ENCODE data around the gene SETSIP.
"Not testable (repeated sequence)": the region's sequence is repeated elsewhere in the genome, so short reads cannot be mapped to it uniquely, and the experiment has no call there.

SETSIP gene

GRCh38 chr1:92045766-92046495 is 29.3 kb downstream of the SETSIP start:
- no peak for DNase-seq (ENCODE audit: low spot score)

DNA sequence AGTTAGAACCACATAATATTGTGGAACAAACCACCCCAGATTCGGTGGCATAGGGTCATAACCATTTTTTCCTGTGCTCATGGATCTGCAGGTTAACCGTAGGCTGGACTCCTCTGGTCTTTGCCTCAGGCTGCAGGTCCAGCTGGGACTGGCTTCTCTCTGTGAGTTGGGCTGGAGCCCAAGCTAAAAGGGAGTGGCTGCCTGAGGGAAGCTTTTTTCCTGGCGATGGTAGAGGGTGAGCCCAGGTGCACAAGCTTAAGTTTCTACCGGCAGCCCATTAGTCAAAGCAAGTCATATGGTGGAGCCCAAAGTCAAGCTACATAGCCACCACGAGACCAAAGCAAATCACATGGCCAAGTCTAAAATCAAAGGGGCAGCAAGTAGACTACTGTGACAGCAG is 31.6 kb downstream of the SETSIP start:
- no peak for DNase-seq (ENCODE audit: low spot score)

DNA sequence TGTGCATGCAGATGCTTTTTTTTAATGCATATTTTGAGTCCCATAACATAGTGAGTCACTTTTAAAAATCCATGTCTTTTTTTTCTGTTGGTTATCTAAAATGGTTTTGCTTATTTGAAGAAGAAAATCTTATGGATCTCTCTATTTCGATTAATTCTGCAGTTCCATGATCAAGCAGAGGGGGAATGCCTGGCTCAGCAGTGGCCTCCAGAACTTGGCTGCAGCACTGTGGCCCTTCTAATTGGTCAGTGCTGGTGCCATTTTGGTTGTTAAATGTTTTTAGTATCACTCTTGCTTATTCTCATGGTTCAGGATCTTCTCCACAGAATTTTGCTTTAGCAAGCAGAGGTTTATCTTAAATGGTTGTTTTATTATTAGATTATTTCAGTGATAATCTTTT is 34.2 kb downstream of the SETSIP start:
- DNase-seq (ENCODE audit: low spot score) = no peak

GRCh38 chr1:92038695-92039346 is 36.4 kb downstream of the SETSIP start:
- no peak for DNase-seq (ENCODE audit: low spot score)

DNA sequence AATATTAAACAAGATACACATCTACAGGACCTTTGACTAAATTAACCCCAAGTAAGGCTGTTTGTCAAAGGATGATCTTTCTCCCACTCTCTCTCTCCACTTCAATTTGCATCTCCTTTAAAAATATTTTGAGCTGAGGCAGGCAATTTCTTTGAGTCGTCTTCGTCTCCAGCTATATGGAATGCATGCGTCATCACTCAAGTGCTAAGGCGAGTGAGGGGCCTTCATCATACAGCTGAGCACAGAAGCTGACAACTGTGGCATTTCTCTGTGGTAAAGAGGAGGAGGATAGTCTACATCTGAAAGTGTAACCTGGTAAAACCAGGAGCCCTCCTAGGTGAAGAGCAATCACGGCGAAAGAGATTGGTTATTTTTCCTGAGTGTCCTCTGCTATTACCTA is 37.8 kb downstream of the SETSIP start:
- DNase-seq (ENCODE audit: low spot score) = no peak

DNA sequence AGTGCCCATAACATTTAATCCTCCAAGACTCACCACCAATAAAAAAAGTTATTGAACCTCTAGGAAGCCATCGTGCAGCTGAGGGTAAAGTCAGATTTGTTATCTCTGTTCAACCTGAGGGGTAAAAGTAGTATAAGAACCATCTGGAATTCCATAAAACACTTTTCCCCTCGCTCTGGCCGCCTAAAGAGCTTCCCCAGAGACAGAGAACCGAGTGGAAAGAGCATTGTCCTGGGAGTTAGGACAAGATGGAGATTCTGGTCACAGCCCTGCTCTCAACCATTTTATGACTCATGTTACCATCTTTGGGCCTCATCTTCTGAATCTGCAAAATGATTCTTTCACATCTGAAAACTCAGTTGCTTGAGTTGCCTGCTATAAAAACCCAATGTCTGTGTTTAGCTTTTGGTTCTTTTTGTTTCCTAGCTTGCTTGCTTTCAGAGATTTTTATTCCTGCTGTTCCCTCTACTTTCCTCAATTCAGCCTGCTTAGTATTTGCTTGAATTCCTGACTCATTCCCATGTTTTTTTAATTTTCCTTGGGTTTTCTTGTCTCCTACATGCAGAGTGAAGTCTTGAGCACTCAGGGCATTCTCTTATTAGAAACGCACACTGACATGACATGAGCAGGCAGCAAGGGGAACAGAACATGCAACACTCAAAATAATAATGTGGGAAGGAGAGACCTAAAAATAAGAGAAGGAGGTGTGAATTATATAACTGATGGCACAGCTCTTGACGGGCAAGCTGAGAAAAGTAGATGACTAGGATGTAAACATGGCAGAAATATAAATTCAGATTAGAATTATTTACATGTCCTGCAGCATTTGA is 43.7 kb downstream of the SETSIP start:
- peak; percentile 44 for DNase-seq (ENCODE audit: low spot score)

GRCh38 chr1:92030656-92031107 is 44.5 kb downstream of the SETSIP start:
- DNase-seq (ENCODE audit: low spot score) = peak; percentile 96

- peak; percentile 51 for DNase-seq (ENCODE audit: low spot score)
Measured at GRCh38 chr1:92029241-92029922, 45.8 kb downstream of the SETSIP start.

GRCh38 chr1:92026806-92027205 is 48.4 kb downstream of the SETSIP start:
- DNase-seq (ENCODE audit: low spot score) = no peak

GRCh38 chr1:92026042-92026441 is 49.2 kb downstream of the SETSIP start:
- not testable (repeated sequence) for DNase-seq (ENCODE audit: low spot score)
